GM19372 (cell line): ENCODE results near the gene DLEC1.
"Not testable (repeated sequence)": the region's sequence is repeated elsewhere in the genome, so short reads cannot be mapped to it uniquely, and the experiment has no call there.

Source experiments
- ATAC-seq: cut with Tn5 transposase; IDR thresholded peaks from one replicate; pipeline ENCODE4 v1.9.1; 2021; ENCODE audit warnings: mild to moderate bottlenecking, low read depth, moderate library complexity; ENCODE audit not compliant: unreplicated experiment

The DLEC1 gene

DNA sequence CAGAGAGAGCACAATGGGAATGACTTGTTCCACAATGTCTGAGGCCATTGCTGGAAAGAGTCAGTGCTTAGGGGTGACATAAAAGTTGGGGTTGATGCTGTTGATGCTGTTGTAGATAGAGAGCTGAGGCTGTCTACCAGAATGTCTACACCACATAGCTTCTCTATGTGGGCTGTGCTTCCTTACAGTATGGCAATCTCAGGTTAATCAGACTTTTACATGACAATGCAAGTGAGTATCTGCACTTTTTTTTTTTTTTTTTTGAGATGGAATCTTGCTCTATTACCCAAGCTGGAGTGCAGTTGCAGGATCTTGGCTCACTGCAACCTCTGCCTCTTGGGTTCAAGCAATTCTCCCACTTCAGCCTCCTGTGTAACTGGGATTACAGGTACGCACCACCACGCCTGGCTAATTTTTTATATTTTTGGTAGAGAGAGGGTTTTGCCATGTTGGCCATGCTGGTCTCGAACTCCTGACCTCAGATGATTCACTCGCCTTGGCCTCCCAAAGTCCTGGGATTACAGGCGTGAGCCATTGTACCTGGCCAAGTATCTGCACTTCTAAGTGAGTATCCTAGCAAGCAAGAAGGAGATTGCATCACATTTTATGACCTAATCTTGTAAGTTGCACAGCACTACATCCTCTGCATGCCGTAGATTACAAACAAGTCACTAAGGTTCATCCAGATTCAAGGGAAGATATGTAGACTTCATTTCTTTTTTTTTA lies 28.7 kb downstream of the DLEC1 start:
- no peak for ATAC-seq

DNA sequence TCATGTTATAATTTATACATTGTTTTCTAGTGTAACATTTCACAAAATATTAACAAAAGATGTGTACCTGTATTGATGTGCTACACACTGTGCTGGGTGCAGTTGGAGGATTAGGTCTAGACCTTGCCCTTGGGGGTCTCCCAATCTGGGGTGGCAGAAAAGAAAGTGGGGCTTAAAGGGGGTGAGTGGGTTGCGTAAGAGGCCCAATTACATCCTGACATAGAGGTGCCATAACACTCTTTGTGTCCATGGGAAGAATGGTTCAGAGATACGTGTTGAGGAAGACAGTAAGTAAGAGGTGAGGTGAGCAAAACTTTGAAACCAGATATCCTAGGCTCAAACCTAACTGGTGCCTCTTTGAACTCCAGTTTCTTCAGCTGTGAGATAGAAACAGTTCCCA lies 31.0 kb downstream of the DLEC1 start:
- ATAC-seq = no peak

DNA sequence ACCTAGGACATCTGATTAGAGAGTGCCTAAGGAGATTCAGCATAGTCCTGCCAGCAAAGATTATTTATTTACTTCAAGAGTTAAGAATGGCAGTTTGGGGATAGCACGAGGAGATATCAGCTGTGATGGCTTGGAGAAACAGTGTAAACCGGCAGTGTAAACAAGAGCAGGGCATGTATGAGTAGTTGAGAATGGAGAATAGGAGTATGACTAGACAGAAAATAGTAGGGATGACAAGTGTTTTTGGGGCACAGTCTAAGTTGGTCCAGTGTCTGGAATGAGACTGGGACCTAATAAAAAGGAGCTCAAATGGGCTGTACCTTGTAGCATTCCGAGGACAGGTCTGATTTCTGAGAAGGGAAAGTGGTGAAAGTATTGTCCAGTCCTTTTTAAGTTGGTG lies 38.1 kb downstream of the DLEC1 start:
- ATAC-seq = not testable (repeated sequence)

DNA sequence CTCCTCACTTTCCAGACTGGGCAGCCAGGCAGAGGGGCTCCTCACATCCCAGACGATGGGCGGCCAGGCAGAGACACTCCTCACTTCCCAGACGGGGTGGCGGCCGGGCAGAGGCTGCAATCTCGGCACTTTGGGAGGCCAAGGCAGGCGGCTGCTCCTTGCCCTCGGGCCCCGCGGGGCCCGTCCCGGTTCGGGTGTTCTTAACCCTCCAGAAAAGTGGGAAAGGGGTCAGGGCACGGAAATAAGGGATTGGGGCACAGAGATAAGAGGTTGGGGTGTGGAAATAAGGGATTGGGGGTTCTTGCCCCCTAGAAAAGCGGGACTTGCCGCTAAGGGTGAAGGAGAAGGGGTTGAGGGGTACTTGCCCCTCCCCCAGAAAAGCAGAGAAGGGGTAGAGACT lies 43.3 kb downstream of the DLEC1 start:
- not testable (repeated sequence) for ATAC-seq

DNA sequence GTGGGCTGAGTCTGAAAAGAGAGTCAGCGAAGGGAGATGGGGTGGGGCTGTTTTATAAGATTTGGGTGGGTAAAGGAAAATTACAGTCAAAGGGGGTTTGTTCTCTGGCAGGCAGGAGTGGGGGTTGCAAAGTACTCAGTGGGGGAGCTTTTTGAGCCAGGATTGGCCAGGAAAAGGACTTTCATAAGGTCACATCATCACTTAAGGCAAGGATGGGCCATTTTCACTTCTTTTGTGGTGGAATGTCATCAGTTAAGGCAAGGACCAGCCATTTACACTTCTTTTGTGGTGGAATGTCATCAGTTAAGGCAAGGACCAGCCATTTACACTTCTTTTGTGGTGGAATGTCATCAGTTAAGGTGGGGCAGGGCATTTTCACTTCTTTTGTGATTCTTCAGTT lies 44.2 kb downstream of the DLEC1 start:
- ATAC-seq = not testable (repeated sequence)

DNA sequence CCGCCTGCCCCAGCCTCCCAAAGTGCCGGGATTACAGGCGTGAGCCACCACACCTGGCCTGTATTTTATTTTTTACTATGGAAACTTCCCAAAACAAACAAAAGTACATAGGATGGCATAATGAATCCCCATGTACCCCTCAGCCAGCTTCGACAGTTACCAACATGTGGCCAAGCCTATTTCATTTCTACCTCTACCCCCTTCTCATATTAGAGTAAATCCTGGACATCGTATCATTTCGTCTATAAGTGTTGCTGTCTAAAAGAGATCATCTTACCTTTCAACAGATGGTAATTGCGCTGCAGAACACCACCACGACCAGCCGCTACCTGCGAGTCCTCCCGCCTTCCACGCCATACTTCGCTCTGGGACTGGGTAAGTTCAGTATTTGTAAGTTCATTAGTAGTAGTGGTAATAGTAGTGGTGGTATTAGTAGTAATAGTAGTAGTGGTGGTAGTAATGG lies 44.9 kb downstream of the DLEC1 start:
- no peak for ATAC-seq

DNA sequence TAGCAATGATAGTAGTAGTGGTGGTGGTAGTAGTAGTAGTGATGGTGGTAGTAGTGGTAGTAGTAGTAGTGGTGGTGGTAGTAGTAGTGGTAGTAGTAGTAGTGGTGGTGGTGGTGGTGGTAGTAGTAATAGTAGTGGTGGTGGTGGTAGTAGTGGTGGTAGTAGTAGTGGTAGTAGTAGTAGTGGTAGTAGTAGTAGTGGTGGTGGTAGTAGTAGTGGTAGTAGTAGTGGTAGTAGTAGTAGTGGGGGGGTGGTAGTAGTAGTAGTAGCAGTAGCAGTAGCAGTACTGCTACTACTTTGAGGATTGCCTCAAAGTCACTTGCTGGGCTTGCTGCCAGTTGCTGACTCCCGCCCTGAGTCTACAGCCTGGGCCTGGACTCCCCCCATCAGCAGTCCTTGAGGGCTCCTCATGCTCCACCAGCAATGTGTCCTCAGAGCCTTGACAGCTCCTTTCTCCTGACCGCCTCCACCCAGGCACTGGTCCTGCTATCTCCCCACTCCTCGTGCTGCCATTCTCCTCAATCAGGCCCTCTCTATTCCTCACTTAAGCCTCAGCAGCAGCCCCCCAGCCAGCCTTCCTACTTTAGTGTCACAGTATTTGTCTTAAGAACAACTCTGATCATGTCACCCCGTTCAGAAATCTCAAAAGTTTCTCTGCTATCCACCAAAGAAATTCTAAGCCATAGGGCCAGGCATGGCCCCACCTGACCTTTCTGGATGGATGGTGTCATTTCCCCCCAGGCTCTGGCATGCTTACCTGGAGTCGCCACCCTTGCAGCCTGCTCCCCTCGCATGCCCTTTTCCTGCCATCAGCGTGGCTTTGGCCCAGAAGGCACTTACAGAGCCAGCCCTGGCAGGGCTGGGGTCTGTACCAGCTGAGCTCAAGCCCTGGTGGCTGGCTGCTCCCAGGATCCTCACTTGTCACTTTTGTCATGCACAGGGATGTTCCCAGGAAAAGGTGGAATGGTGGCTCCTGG lies 45.6 kb downstream of the DLEC1 start:
- no peak for ATAC-seq

DNA sequence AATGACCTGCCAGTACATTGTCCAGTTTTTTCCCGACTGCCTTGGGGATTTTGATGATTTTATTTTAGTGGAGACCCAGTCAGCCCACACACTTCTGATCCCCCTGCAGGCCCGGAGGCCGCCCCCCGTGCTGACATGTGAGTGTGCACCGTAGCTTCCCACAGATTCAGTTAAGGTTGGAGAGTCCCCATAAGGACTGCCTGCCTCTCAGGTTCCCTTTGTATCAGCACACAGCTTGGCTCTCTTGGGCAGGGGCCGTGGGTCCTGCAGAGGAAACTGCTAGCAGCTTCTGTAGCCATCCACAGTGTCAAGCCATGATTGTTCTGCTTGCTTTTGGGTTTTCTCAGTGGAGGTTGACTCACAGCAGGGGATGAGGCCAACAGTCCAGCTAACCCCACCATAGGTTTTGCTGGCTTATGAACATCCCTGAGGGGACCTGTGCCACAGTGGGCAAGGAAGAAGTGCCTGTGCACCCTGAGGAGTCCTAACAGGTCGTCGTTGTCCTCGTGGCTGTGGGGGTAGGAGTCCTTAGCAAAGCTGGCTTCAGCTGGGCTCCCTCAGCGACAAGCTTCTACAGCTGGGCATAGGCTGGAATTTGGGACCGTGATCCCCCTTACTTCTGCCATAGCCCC lies 46.4 kb downstream of the DLEC1 start:
- ATAC-seq = no peak

DNA sequence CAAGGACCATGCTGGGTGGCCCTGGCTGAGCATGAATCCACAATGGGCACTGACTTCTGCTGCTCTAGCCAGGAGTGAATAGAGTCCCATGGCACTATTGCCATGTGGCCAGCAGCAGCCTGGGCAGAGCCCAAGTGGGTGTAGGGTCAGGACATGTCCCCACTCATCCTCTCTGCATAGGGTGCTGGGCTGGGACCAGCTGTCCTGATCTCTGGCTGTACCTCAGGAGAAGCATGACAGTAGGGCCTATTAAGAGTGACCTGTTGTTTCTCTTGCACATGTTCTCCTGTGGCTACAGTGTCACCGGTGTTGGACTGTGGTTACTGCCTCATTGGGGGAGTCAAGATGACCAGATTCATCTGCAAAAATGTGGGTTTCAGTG lies 46.9 kb downstream of the DLEC1 start:
- ATAC-seq = no peak

DNA sequence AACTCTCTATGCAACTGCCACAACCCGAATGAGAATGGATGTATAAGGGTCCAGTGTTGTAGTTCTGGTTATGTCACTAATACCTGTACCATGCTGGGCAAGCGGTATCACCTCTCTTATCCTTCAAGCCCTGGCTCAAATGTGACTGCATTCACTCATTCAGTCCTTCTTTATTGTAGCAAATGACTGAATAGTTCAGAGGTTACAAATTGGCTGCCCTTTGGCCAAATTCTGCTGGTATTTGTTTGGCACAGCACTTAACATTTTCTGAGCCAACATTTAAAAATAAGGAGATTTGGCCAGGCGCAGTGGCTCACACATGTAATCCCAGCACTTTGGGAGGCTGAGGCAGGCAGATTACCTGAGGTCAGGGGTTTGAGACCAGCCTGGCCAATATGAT lies 47.5 kb downstream of the DLEC1 start:
- ATAC-seq = no peak

DNA sequence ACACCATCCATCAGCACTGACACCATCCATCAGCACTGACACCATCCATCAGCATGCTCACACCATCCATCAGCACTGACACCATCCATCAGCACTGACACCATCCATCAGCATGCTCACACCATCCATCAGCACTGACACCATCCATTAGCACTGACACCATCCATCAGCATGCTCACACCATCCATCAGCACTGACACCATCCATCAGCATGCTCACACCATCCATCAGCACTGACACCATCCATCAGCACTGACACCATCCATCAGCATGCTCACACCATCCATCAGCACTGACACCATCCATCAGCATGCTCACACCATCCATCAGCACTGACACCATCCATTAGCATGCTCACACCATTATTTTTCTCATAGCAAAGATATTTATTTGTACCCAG lies 48.3 kb downstream of the DLEC1 start:
- not testable (repeated sequence) for ATAC-seq

DNA sequence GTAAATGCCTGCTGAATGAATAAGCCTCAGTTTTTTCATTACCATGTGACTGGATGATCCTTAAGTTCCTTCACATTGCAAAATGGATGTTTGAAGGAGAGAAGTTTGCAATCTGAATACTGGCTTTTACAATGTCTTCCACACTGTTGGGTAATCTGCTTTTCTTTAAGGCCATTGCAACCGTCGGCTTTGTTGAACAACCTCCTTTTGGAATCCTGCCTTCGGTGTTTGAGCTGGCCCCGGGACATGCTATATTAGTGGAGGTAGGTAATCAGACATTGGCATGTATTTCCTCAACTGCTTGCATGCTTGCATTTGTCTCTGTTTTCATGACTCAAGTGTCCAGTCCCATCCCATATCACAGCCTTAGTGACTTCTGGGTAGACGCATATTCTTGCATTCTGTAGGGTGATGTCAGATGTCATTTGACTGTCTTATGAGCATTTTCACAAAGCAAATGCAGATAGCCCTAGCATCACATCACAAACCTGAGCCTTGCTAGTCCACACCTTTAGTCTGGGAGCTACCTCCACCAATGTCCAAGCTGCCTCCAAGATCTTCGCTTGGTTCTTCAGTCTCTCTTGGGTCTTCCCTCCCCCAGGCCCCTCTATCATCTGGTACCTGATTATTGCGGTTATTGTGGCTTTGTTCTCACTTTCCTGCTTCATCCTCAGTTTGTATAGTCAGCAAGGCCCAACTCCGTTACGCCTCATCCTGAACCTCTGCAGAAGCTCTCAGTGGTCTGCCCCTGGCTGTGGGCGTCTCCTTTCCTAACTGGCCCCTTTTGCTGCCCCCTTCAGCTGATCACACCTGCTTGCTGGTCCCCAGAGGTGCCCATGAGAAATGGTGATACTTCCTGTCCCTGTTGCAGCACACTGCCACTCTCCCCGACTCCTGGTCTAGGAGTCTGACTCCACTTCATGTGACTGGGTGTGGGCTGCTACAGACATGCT lies 49.4 kb downstream of the DLEC1 start:
- no peak for ATAC-seq

DNA sequence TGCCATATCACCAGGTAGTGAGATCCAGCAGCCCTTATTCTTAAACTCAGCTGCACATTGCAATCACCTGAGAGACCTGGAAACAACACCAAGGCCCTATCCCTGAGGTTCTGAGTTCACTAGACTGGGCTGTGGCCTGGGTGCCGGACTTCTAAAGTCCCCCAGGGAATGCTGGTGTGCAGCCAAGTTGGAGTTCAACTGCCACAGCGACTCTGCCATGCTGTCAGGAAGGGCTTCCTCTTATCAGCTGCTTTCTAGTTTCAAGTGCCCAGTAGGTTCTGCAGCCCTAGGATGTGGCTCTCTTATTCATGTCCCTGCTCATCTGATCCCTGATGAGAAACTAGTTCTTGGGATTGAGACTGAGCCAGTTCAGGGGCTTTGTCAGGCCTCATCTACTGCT lies 50.2 kb downstream of the DLEC1 start:
- ATAC-seq = no peak

DNA sequence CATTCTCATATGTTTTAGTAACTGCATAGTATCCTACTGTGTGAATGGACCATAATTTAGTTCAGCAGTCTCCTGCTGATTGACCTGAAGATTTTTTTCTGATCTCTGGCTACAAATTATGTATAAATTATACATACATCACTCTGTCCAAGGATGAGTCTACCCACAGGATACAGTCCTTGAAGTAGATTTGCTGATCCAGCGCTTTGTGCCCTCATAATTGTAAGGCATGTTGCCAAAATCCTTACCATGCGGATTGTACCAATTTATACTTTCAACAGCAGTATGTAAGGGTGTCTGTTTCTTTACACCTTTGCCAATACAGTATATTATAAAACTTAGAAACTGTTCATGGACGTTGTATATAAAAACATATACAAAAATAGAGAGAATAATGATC lies 51.4 kb downstream of the DLEC1 start:
- ATAC-seq = no peak

DNA sequence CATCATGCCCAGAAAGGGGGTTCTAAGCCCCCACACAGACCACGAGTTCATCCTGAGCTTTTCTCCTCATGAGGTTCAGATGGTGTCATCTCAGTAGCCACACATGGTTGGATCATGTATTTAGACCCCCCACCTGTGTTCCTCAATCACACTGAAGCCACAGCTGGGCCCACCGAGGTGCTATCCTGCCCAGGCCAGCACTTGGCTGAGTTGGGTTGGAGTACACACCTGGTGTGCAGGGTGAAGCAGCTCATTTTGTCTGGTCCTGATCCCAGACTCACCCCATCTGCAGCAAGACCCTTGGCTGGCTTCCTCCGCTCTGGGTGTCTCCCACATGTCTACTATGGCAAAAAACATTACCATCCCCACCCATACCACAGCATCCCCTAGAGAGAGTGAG lies 56.0 kb downstream of the DLEC1 start:
- no peak for ATAC-seq

DNA sequence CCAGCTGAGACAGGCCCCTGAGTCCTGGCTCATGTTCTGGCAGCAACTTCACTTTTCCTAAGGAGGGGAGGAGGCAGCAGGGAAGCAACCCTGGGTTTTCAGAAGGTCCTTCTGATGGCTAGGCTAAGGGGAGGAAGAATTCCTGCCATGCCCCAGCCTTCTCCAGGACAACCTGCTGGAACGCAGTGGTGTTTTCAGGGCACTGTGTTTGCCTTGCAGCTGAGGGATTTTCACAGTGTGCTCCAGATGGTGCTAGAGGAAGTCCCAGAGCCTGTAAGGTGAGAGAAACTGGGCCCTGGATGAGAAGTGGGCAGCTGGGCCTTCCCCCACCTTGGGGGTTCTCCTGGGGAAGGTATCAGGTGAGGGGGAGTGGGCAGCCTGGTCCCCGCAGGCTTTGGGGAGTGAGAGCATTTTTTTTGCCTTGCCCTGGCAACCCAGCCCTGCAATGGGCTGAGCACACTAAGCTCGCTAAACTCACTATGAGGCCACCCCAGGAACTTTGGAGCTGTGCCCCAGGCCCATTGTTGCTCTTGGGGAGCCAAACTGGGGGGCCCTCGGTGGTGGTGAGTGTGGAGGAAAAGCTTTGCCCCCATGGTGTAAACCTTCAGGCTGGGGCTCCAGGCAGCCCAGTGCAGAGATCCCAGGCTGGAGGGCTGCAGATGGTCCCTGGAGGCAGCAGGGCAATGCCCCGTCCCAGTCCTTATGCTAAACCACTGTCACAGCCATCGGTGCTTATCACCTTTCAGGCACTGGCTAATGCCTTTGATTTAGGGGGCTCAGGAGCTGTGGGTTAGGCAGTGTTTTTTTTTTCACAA lies 56.9 kb downstream of the DLEC1 start:
- no peak for ATAC-seq

DNA sequence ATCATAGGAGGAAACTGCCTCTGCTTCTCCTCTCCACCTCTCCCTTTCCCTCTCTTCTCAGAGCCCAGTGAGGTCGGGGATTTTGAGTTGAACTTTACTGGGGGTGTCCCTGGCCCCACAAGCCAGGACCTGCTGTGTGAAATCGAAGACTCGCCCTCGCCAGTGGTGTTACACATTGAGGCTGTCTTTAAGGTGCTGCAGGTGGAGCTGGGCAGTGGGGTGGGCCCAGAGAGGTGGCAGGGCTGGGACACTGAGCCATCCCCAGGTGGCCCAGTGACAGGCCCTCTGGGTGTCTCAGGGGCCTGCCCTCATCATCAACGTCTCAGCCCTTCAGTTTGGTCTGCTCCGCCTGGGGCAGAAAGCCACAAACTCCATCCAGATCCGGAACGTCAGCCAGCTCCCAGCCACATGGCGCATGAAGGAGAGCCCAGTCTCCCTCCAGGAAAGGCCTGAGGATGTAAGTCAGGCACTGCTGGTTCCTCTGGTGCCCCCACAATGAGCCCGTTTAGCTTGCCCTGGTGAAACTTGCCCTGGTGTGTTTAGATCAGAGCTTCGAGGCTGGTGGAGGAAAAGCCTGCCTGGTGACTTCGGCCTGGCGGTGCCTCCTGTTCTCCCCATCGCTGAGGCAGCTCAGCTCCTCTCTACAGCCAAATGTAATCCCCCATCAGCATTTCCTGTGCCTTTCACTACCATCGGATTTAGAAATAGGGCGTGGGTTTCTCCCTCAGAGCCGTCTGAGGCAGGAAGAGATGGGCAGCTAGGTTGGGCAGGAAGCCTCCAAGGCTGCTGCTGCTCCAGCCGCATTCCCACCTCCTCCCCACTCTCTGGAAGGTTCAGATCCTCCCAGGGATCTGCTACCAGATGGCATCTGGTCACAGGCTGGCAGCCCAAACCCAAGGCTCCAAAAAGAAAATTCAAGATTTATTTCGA lies 58.7 kb downstream of the DLEC1 start:
- ATAC-seq = no peak

DNA sequence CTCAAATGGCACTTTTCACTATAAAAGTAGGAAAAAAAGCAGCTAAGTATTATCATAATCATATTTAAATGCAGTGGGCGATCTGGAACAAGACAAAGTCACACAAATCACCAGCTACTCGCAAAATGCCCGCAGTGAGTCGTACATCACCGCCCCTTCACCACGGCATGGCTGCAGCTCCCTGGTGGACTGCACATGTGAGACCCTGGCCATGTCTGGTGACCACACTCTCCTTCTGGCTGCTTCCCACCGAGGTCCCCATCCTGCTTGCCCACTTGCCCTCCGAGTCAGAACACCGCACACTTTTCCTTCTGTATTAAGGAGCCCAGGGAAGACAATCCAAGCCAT lies 59.3 kb downstream of the DLEC1 start:
- no peak for ATAC-seq
